ENCODE results near the gene UNG. TPM values are rescaled to one million over a fixed set of nuclear protein-coding genes. Genes with fewer than 3 reads are reported as not detected.
A peak's percentile ranks its signal among the peaks of the same experiment; 100 is the strongest.

The UNG gene
- total and polyA plus RNA-seq, 4 donors: 11.8 to 17.8 (median 14.9) TPM

- peak within 1 kb of the TSS; percentile 34 to 50 for H3K27ac ChIP-seq (ENCODE audit: low read depth in 1 of 2, low read length in 1 of 2)
- 4 to 5% methylated on average over 45 of the region's 45 CpGs for WGBS, 2 donors
Measured at GRCh38 chr12:109093022-109093918, 4.1 kb upstream of the UNG start, which contains the start of gene ALKBH2. Gene ALKBH2 (minus strand): TSS chr12:109093472. CDS start chr12:109092786, 686 bp downstream.

GRCh38 chr12:109097140-109097434 is 310 bp upstream of the UNG start:
- ATAC-seq (ENCODE audit: insufficient read depth, low FRiP score): no peak
- Histone ChIP-seq H3K27ac (ENCODE audit: low read depth in 1 of 2, low read length in 1 of 2) (no peak overlapping the region), H3K9ac (ENCODE audit: insufficient read depth in 1 of 2, low read length in 2 of 2) (no peak overlapping the region), H3K4me1 (ENCODE audit: control insufficient read depth in 5 of 5, insufficient read depth in 5 of 5, low read length in 5 of 5) (peaks cover 0 to 26% (median 7%) of the 10 kb centered on the region in 5 donors), H3K4me3 (no peak overlapping the region), H3K36me3 (ENCODE audit: control insufficient read depth in 4 of 4, insufficient read depth in 4 of 4, low read length in 4 of 4) (peaks cover 2 to 17% (median 9%) of the 10 kb centered on the region in 4 donors), H3K9me3 (ENCODE audit: control insufficient read depth in 4 of 4, insufficient read depth in 3 of 4, low read length in 3 of 4) (no peaks in the 10 kb centered on the region), H3K27me3 (ENCODE audit: control insufficient read depth in 3 of 3, insufficient read depth in 3 of 3, low read length in 2 of 3) (no peaks in the 10 kb centered on the region)
- no peak for DNase-seq
- 35 to 44% methylated on average over 11 of the region's 11 CpGs for WGBS, 2 donors
- TF ChIP-seq, protein P1, sequence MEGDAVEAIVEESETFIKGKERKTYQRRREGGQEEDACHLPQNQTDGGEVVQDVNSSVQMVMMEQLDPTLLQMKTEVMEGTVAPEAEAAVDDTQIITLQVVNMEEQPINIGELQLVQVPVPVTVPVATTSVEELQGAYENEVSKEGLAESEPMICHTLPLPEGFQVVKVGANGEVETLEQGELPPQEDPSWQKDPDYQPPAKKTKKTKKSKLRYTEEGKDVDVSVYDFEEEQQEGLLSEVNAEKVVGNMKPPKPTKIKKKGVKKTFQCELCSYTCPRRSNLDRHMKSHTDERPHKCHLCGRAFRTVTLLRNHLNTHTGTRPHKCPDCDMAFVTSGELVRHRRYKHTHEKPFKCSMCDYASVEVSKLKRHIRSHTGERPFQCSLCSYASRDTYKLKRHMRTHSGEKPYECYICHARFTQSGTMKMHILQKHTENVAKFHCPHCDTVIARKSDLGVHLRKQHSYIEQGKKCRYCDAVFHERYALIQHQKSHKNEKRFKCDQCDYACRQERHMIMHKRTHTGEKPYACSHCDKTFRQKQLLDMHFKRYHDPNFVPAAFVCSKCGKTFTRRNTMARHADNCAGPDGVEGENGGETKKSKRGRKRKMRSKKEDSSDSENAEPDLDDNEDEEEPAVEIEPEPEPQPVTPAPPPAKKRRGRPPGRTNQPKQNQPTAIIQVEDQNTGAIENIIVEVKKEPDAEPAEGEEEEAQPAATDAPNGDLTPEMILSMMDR (IDR thresholded peaks at IDR 0.05; ENCODE audit: control extremely low read depth, extremely low read depth): no peak

More at GRCh38 chr12:109093022-109093918, 4.1 kb upstream of the UNG start, which contains the start of gene ALKBH2:
- H3K4me1 ChIP-seq (ENCODE audit: control insufficient read depth in 5 of 5, insufficient read depth in 5 of 5, low read length in 5 of 5): peaks cover 0 to 18% (median 4%) of the 10 kb centered on the region in 5 donors
- no peaks in the 10 kb centered on the region for H3K9me3 ChIP-seq (ENCODE audit: control insufficient read depth in 4 of 4, insufficient read depth in 3 of 4, low read length in 3 of 4)
- DNase-seq (peak; percentile 94 to 96 (median 96)), ATAC-seq (ENCODE audit: insufficient read depth, low FRiP score) (peak; percentile 77)
- H3K9ac ChIP-seq (ENCODE audit: insufficient read depth in 1 of 2, low read length in 2 of 2): peak within 1 kb of the TSS; percentile 81 to 98
- TF ChIP-seq, protein P1 (IDR thresholded peaks at IDR 0.05; ENCODE audit: control extremely low read depth, extremely low read depth): peak; percentile 96
- H3K36me3 ChIP-seq (ENCODE audit: control insufficient read depth in 4 of 4, insufficient read depth in 4 of 4, low read length in 4 of 4): peaks cover 2 to 14% (median 8%) of the 10 kb centered on the region in 4 donors
- H3K27me3 ChIP-seq (ENCODE audit: control insufficient read depth in 3 of 3, insufficient read depth in 3 of 3, low read length in 2 of 3): no peaks in the 10 kb centered on the region
- peak within 1 kb of the TSS; percentile 62 for H3K4me3 ChIP-seq

DNA sequence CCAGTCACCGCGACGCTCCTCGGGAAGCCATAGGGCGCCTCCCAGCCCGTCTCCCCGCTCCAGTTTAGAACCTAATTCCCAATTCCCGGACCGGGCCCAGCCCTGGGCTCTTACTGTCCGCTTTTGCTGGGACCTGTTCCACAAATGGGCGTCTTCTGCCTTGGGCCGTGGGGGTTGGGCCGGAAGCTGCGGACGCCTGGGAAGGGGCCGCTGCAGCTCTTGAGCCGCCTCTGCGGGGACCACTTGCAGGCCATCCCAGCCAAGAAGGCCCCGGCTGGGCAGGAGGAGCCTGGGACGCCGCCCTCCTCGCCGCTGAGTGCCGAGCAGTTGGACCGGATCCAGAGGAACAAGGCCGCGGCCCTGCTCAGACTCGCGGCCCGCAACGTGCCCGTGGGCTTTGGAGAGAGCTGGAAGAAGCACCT is 797 bp downstream of the UNG start:
- H3K27ac ChIP-seq (ENCODE audit: low read depth in 1 of 2, low read length in 1 of 2): peak overlapping the region; percentile 71 to 87
- H3K4me1 ChIP-seq (ENCODE audit: control insufficient read depth in 5 of 5, insufficient read depth in 5 of 5, low read length in 5 of 5): peaks cover 0 to 16% (median 7%) of the 10 kb centered on the region in 5 donors
- ATAC-seq (ENCODE audit: insufficient read depth, low FRiP score) (peak; percentile 43), DNase-seq (peak in 2 of 3 donors; percentile 88 to 90)
- H3K9ac ChIP-seq (ENCODE audit: insufficient read depth in 1 of 2, low read length in 2 of 2): peak overlapping the region; percentile 80 to 84
- H3K27me3 ChIP-seq (ENCODE audit: control insufficient read depth in 3 of 3, insufficient read depth in 3 of 3, low read length in 2 of 3): no peaks in the 10 kb centered on the region
- no peaks in the 10 kb centered on the region for H3K9me3 ChIP-seq (ENCODE audit: control insufficient read depth in 4 of 4, insufficient read depth in 3 of 4, low read length in 3 of 4)
- peak overlapping the region; percentile 66 for H3K4me3 ChIP-seq
- WGBS, 2 donors: 0% methylated on average over 32 of the region's 32 CpGs
- H3K36me3 ChIP-seq (ENCODE audit: control insufficient read depth in 4 of 4, insufficient read depth in 4 of 4, low read length in 4 of 4): peaks cover 2 to 26% (median 12%) of the 10 kb centered on the region in 4 donors
- TF ChIP-seq, protein P1 (IDR thresholded peaks at IDR 0.05; ENCODE audit: control extremely low read depth, extremely low read depth): no peak
